ENCODE results near the gene EHMT2.
"Not testable (repeated sequence)": the region's sequence is repeated elsewhere in the genome, so short reads cannot be mapped to it uniquely, and the experiment has no call there.

EHMT2 gene

GRCh38 chr6:31874836-31875572, 22.5 kb downstream of the EHMT2 start:
- Histone ChIP-seq H3K27ac (ENCODE audit: low read depth, low read length) (no peak overlapping the region), H3K27me3 (ENCODE audit: control insufficient read depth in 5 of 5, insufficient read depth in 4 of 5, low read length in 5 of 5) (peaks cover 0 to 13% (median 11%) of the 10 kb centered on the region in 5 donors), H3K9me3 (ENCODE audit: control insufficient read depth in 5 of 5, low read length in 5 of 5) (no peaks in the 10 kb centered on the region), H3K36me3 (ENCODE audit: control insufficient read depth in 5 of 5, insufficient read depth in 5 of 5, low read length in 5 of 5) (peaks cover 0 to 7% (median 6%) of the 10 kb centered on the region in 5 donors), H3K9ac (ENCODE audit: low read length in 5 of 5) (no peak overlapping the region), H3K4me1 (ENCODE audit: control insufficient read depth in 5 of 5, insufficient read depth in 5 of 5, low read length in 5 of 5) (peaks cover 0 to 8% (median 3%) of the 10 kb centered on the region in 5 donors), H3K4me3 (ENCODE audit: low read depth in 1 of 5, low read length in 5 of 5) (no peak overlapping the region)

- peaks cover 0 to 8% (median 3%) of the 10 kb centered on the region in 5 donors for H3K4me1 ChIP-seq (ENCODE audit: control insufficient read depth in 5 of 5, insufficient read depth in 5 of 5, low read length in 5 of 5)
- no peak overlapping the region for H3K4me3 ChIP-seq (ENCODE audit: low read depth in 1 of 5, low read length in 5 of 5)
- H3K9me3 ChIP-seq (ENCODE audit: control insufficient read depth in 5 of 5, low read length in 5 of 5): no peaks in the 10 kb centered on the region
- no peak overlapping the region for H3K27ac ChIP-seq (ENCODE audit: low read depth, low read length)
- H3K27me3 ChIP-seq (ENCODE audit: control insufficient read depth in 5 of 5, insufficient read depth in 4 of 5, low read length in 5 of 5): peaks cover 0 to 15% (median 12%) of the 10 kb centered on the region in 5 donors
- H3K9ac ChIP-seq (ENCODE audit: low read length in 5 of 5): no peak overlapping the region
- H3K36me3 ChIP-seq (ENCODE audit: control insufficient read depth in 5 of 5, insufficient read depth in 5 of 5, low read length in 5 of 5): no peaks in the 10 kb centered on the region
These were observed 23.3 kb downstream of the EHMT2 start for GRCh38 chr6:31874084-31874670.

GRCh38 chr6:31871046-31871659, 26.3 kb downstream of the EHMT2 start:
- Histone ChIP-seq H3K27me3 (ENCODE audit: control insufficient read depth in 5 of 5, insufficient read depth in 4 of 5, low read length in 5 of 5) (peaks cover 0 to 20% (median 13%) of the 10 kb centered on the region in 5 donors), H3K36me3 (ENCODE audit: control insufficient read depth in 5 of 5, insufficient read depth in 5 of 5, low read length in 5 of 5) (no peaks in the 10 kb centered on the region), H3K27ac (ENCODE audit: low read depth, low read length) (no peak overlapping the region), H3K9me3 (ENCODE audit: control insufficient read depth in 5 of 5, low read length in 5 of 5) (no peaks in the 10 kb centered on the region), H3K4me1 (ENCODE audit: control insufficient read depth in 5 of 5, insufficient read depth in 5 of 5, low read length in 5 of 5) (no peaks in the 10 kb centered on the region), H3K4me3 (ENCODE audit: low read depth in 1 of 5, low read length in 5 of 5) (no peak overlapping the region), H3K9ac (ENCODE audit: low read length in 5 of 5) (no peak overlapping the region)

GRCh38 chr6:31870385-31870921, 27.0 kb downstream of the EHMT2 start:
- peaks cover 0 to 20% (median 13%) of the 10 kb centered on the region in 5 donors for H3K27me3 ChIP-seq (ENCODE audit: control insufficient read depth in 5 of 5, insufficient read depth in 4 of 5, low read length in 5 of 5)
- no peaks in the 10 kb centered on the region for H3K36me3 ChIP-seq (ENCODE audit: control insufficient read depth in 5 of 5, insufficient read depth in 5 of 5, low read length in 5 of 5)

DNA sequence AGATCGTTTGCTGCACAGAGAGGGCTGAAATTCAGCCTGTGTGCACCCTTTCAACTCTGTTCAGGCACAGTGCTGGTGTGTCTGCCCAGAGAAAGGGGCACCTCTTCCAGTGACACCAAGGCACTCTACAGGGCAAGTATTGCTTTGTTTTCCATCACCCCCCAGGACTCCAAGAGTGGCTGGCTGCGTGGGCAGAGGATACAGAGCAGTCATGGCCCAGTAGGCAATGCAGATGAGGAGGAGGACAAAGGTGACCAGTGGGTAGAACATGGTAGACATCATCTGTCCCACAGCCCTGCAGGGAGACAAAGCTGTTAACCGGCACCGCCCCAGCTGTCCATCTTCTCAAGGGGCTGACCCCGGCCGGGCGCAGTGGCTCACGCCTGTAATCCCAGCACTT, 28.2 kb downstream of the EHMT2 start:
- Histone ChIP-seq H3K9ac (ENCODE audit: low read length in 5 of 5) (no peak overlapping the region), H3K4me3 (ENCODE audit: low read depth in 1 of 5, low read length in 5 of 5) (no peak overlapping the region)

More at GRCh38 chr6:31870385-31870921, 27.0 kb downstream of the EHMT2 start:
- no peaks in the 10 kb centered on the region for H3K4me1 ChIP-seq (ENCODE audit: control insufficient read depth in 5 of 5, insufficient read depth in 5 of 5, low read length in 5 of 5)
- no peak overlapping the region for H3K27ac ChIP-seq (ENCODE audit: low read depth, low read length)
- no peaks in the 10 kb centered on the region for H3K9me3 ChIP-seq (ENCODE audit: control insufficient read depth in 5 of 5, low read length in 5 of 5)
- H3K9ac ChIP-seq (ENCODE audit: low read length in 5 of 5): no peak overlapping the region
- H3K4me3 ChIP-seq (ENCODE audit: low read depth in 1 of 5, low read length in 5 of 5): no peak overlapping the region

DNA sequence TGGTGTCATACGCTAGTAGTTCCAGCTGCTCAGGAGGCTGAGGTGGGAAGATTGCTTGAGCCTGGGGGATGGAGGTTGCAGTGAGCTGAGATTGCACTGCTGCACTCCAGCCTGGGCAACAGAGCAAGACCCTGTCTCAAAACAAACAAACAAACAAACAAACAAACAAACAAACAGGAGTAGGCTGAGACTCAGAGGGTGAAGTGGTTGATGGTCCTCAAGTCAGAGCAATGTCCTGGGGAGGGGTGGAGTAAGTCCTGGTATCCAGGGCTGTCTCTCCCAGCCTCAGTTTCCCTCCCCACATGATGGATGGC, 28.9 kb downstream of the EHMT2 start:
- H3K9me3 ChIP-seq (ENCODE audit: control insufficient read depth in 5 of 5, low read length in 5 of 5); H3K27ac ChIP-seq (ENCODE audit: low read depth, low read length); H3K4me3 ChIP-seq (ENCODE audit: low read depth in 1 of 5, low read length in 5 of 5); H3K9ac ChIP-seq (ENCODE audit: low read length in 5 of 5); H3K4me1 ChIP-seq (ENCODE audit: control insufficient read depth in 5 of 5, insufficient read depth in 5 of 5, low read length in 5 of 5); H3K36me3 ChIP-seq (ENCODE audit: control insufficient read depth in 5 of 5, insufficient read depth in 5 of 5, low read length in 5 of 5): not testable (repeated sequence)
- peaks cover 0 to 20% (median 13%) of the 10 kb centered on the region in 5 donors for H3K27me3 ChIP-seq (ENCODE audit: control insufficient read depth in 5 of 5, insufficient read depth in 4 of 5, low read length in 5 of 5)

More for the DNA sequence above, 28.2 kb downstream of the EHMT2 start:
- Histone ChIP-seq H3K9me3 (ENCODE audit: control insufficient read depth in 5 of 5, low read length in 5 of 5) (no peaks in the 10 kb centered on the region), H3K27me3 (ENCODE audit: control insufficient read depth in 5 of 5, insufficient read depth in 4 of 5, low read length in 5 of 5) (peaks cover 0 to 20% (median 13%) of the 10 kb centered on the region in 5 donors), H3K36me3 (ENCODE audit: control insufficient read depth in 5 of 5, insufficient read depth in 5 of 5, low read length in 5 of 5) (no peaks in the 10 kb centered on the region), H3K27ac (ENCODE audit: low read depth, low read length) (no peak overlapping the region), H3K4me1 (ENCODE audit: control insufficient read depth in 5 of 5, insufficient read depth in 5 of 5, low read length in 5 of 5) (peaks cover 0 to 2% (median 1%) of the 10 kb centered on the region in 5 donors)

- no peak overlapping the region for H3K27ac ChIP-seq (ENCODE audit: low read depth, low read length)
- no peaks in the 10 kb centered on the region for H3K9me3 ChIP-seq (ENCODE audit: control insufficient read depth in 5 of 5, low read length in 5 of 5)
These were observed 32.0 kb downstream of the EHMT2 start for GRCh38 chr6:31865205-31866118.

GRCh38 chr6:31864818-31865204, 32.7 kb downstream of the EHMT2 start:
- Histone ChIP-seq H3K9me3 (ENCODE audit: control insufficient read depth in 5 of 5, low read length in 5 of 5) (no peaks in the 10 kb centered on the region), H3K27ac (ENCODE audit: low read depth, low read length) (no peak overlapping the region), H3K27me3 (ENCODE audit: control insufficient read depth in 5 of 5, insufficient read depth in 4 of 5, low read length in 5 of 5) (peaks cover 0 to 8% (median 0%) of the 10 kb centered on the region in 5 donors), H3K9ac (ENCODE audit: low read length in 5 of 5) (no peak overlapping the region), H3K4me1 (ENCODE audit: control insufficient read depth in 5 of 5, insufficient read depth in 5 of 5, low read length in 5 of 5) (peaks cover 3 to 26% (median 22%) of the 10 kb centered on the region in 5 donors), H3K36me3 (ENCODE audit: control insufficient read depth in 5 of 5, insufficient read depth in 5 of 5, low read length in 5 of 5) (peaks cover 0 to 15% (median 12%) of the 10 kb centered on the region in 5 donors), H3K4me3 (ENCODE audit: low read depth in 1 of 5, low read length in 5 of 5) (no peak overlapping the region)

More at GRCh38 chr6:31865205-31866118, 32.0 kb downstream of the EHMT2 start:
- Histone ChIP-seq H3K4me3 (ENCODE audit: low read depth in 1 of 5, low read length in 5 of 5) (no peak overlapping the region), H3K9ac (ENCODE audit: low read length in 5 of 5) (no peak overlapping the region), H3K36me3 (ENCODE audit: control insufficient read depth in 5 of 5, insufficient read depth in 5 of 5, low read length in 5 of 5) (peaks cover 0 to 8% (median 6%) of the 10 kb centered on the region in 5 donors), H3K27me3 (ENCODE audit: control insufficient read depth in 5 of 5, insufficient read depth in 4 of 5, low read length in 5 of 5) (peaks cover 0 to 14% (median under 1%) of the 10 kb centered on the region in 5 donors), H3K4me1 (ENCODE audit: control insufficient read depth in 5 of 5, insufficient read depth in 5 of 5, low read length in 5 of 5) (peaks cover 3 to 26% (median 22%) of the 10 kb centered on the region in 5 donors)

DNA sequence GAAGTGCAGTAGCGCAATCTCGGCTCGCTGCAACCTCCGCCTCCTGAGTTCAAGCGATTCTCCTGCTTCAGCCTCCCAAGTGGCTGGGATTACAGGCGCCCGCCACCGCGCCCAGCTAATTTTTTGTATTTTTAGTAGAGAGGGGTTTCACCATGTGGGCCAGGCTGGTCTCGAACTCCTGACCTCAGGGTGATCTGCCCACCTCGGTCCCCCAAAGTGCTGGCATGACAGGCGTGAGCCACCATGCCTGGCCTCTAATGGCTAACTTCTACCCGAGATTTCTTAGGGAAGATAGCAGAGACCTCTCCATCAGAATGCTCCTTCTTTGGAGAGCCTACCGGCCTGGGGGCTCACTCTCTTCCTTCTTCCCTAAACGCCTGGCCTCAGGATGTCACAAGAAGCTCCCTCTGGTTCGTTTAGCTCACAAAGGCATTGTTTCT, 33.4 kb downstream of the EHMT2 start:
- Histone ChIP-seq H3K4me3 (ENCODE audit: low read depth in 1 of 5, low read length in 5 of 5) (peak overlapping the region; percentile 66 to 84 (median 71)), H3K4me1 (ENCODE audit: control insufficient read depth in 5 of 5, insufficient read depth in 5 of 5, low read length in 5 of 5) (peaks cover 3 to 26% (median 22%) of the 10 kb centered on the region in 5 donors), H3K36me3 (ENCODE audit: control insufficient read depth in 5 of 5, insufficient read depth in 5 of 5, low read length in 5 of 5) (peaks cover 0 to 22% (median 19%) of the 10 kb centered on the region in 5 donors), H3K27ac (ENCODE audit: low read depth, low read length) (peak overlapping the region; percentile 92), H3K9ac (ENCODE audit: low read length in 5 of 5) (peak overlapping the region in 3 of 5 donors; percentile 61 to 75 (median 65))
- not testable (repeated sequence) for H3K9me3 ChIP-seq (ENCODE audit: control insufficient read depth in 5 of 5, low read length in 5 of 5); H3K27me3 ChIP-seq (ENCODE audit: control insufficient read depth in 5 of 5, insufficient read depth in 4 of 5, low read length in 5 of 5)

Data from subcutaneous abdominal adipose tissue (tissue), 5 donors.